HUES6 (cell line): ENCODE measurements around the gene ADD3.

Source experiments
- H3K27ac ChIP-seq: 2 replicates; pipeline ENCODE4 v1.7.0; 2013; ENCODE audit warnings: low read depth, mild to moderate bottlenecking, low read length, inconsistent platforms
- H3K27me3 ChIP-seq: 2 replicates; pipeline ENCODE4 v1.6.1; 2013; ENCODE audit warnings: low read length; ENCODE audit not compliant: control insufficient read depth, insufficient read depth
- H3K36me3 ChIP-seq: 2 replicates; pipeline ENCODE4 v1.6.1; 2013; ENCODE audit warnings: low read length; ENCODE audit not compliant: control insufficient read depth, insufficient read depth
- H3K4me1 ChIP-seq: 2 replicates; pipeline ENCODE4 v1.6.1; 2013; ENCODE audit warnings: low read length; ENCODE audit not compliant: control insufficient read depth, insufficient read depth
- H3K4me3 ChIP-seq: 2 replicates; pipeline ENCODE4 v1.5.1; 2013; ENCODE audit warnings: low read depth, low read length
- H3K9ac ChIP-seq: one replicate; pipeline ENCODE4 v1.6.1; 2013; ENCODE audit warnings: mild to moderate bottlenecking, low read length
- H3K9me3 ChIP-seq: 2 replicates; pipeline ENCODE4 v1.6.1; 2013; ENCODE audit warnings: low read depth, low read length; ENCODE audit not compliant: control insufficient read depth, insufficient read depth

Gene ADD3

GRCh38 chr10:110017907-110018306 is 10.1 kb downstream of the ADD3 start:
- Histone ChIP-seq H3K9me3 (no peaks in the 10 kb centered on the region), H3K9ac (no peak overlapping the region), H3K27me3 (no peaks in the 10 kb centered on the region), H3K4me1 (peaks cover 29% of the 10 kb centered on the region), H3K36me3 (no peaks in the 10 kb centered on the region), H3K4me3 (no peak overlapping the region), H3K27ac (no peak overlapping the region)

DNA sequence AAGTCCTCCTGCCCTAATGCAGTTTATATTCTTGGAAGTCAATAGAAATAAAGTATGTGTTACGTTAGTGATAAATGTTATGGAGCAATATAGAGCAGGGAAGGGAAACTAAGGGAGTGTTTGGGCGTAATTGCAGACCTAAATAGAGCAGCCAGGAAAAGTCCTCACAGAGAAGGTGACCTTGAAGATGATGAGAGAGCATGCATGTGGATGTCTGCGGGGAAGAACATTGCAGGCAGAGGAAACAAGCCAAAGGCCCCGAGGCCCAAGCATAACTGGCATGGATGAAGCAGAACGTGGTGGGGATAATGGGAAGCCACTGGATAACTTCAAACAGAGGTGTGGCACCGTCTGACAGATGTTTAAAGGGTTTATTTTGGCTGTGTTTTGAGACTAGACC is 12.5 kb downstream of the ADD3 start:
- no peak overlapping the region for H3K4me3 ChIP-seq
- H3K4me1 ChIP-seq = peaks cover 19% of the 10 kb centered on the region
- no peaks in the 10 kb centered on the region for H3K27me3 ChIP-seq
- no peak overlapping the region for H3K27ac ChIP-seq
- H3K36me3 ChIP-seq = no peaks in the 10 kb centered on the region
- H3K9ac ChIP-seq = no peak overlapping the region
- no peaks in the 10 kb centered on the region for H3K9me3 ChIP-seq

DNA sequence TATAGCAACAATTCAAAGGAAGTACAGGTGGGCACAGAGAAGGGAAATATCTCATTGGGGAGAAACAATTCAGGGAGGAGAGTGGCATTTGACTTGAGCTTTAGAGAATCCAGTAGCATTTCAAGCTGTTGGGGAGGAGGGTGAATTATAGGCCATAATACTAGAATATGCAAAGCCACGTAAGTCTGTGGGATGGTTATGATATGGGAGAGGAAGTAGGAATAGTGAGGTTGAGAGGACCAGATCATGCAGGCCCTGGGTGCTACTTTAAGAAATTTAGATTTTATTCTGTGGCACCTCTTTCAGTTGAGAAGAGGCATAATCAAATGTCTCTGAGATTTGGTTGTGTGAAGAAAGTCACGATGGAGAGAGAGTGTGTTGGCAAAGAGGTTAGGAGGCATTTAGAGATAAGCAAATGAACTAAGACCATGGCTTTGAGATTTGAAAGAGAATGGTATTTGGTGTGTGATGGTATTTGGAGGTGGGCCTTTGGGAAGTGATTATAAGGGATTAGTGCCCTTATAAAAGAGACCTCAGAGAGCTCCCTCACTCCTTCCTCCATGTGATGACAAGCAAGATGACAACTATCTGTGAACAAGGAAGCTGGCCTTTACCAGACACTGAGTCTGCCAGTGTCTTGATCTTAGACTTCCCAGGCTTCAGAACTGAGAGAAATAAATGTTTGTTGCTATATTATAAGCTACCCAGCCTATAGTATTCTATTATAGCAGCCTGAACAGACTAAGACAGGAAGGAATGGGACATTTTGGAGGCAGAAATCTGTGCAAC is 15.1 kb downstream of the ADD3 start:
- Histone ChIP-seq H3K36me3 (no peaks in the 10 kb centered on the region), H3K4me3 (no peak overlapping the region), H3K4me1 (peaks cover 7% of the 10 kb centered on the region), H3K9me3 (no peaks in the 10 kb centered on the region), H3K9ac (no peak overlapping the region), H3K27me3 (no peaks in the 10 kb centered on the region), H3K27ac (no peak overlapping the region)

DNA sequence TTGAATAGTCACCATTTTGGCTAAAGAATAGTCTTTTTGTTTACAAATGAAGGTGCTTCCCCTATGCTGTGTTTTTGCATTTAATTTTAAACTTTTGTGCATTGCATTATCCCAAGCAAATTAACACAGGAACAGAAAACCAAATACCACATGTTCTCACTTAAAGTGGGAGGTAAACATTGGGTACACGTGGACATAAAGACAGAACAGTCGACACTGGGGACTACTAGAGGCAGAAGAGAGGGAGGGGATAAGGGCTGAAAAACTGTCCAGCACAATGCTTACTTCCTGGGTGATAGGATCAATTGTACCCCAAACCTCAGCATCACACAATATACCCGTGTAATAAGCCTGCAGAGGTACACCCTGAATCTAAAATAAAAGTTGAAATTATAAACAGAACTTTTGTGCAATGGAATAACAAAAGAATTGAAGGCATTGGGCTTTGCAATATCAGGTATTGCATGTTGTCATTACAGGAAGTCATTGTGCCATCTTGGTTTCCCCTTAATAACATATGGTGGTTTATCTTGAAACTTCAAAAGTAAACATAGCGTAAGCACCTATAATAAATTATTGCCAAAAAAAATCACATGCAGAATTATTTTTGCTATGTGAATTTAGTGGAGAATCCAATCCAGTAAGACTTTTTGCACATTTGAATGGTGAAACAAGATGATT is 16.1 kb downstream of the ADD3 start:
- H3K27ac ChIP-seq = no peak overlapping the region
- H3K36me3 ChIP-seq = no peaks in the 10 kb centered on the region
- no peaks in the 10 kb centered on the region for H3K9me3 ChIP-seq
- H3K4me1 ChIP-seq = peaks cover 7% of the 10 kb centered on the region
- no peak overlapping the region for H3K4me3 ChIP-seq
- no peaks in the 10 kb centered on the region for H3K27me3 ChIP-seq
- H3K9ac ChIP-seq = no peak overlapping the region

GRCh38 chr10:110029450-110029849 is 21.7 kb downstream of the ADD3 start:
- Histone ChIP-seq H3K36me3 (no peaks in the 10 kb centered on the region), H3K27me3 (no peaks in the 10 kb centered on the region), H3K9me3 (no peaks in the 10 kb centered on the region), H3K27ac (no peak overlapping the region), H3K4me3 (no peak overlapping the region), H3K4me1 (no peaks in the 10 kb centered on the region; the same call in 1 of the 2 replicates), H3K9ac (no peak overlapping the region)

GRCh38 chr10:110032801-110033700 is 25.3 kb downstream of the ADD3 start:
- H3K9me3 ChIP-seq = no peaks in the 10 kb centered on the region
- H3K4me3 ChIP-seq = no peak overlapping the region
- no peak overlapping the region for H3K27ac ChIP-seq
- no peaks in the 10 kb centered on the region for H3K27me3 ChIP-seq
- no peak overlapping the region for H3K9ac ChIP-seq
- H3K36me3 ChIP-seq = no peaks in the 10 kb centered on the region
- H3K4me1 ChIP-seq = no peaks in the 10 kb centered on the region; the same call in 1 of the 2 replicates

- no peak overlapping the region for H3K27ac ChIP-seq
- no peaks in the 10 kb centered on the region for H3K36me3 ChIP-seq
- no peak overlapping the region for H3K9ac ChIP-seq
- H3K27me3 ChIP-seq = no peaks in the 10 kb centered on the region
- H3K9me3 ChIP-seq = no peaks in the 10 kb centered on the region
- no peak overlapping the region for H3K4me3 ChIP-seq
- peaks cover 2% of the 10 kb centered on the region for H3K4me1 ChIP-seq
Measured at GRCh38 chr10:110033701-110034235, 26.0 kb downstream of the ADD3 start.

GRCh38 chr10:110034596-110034995 is 26.8 kb downstream of the ADD3 start:
- H3K36me3 ChIP-seq = no peaks in the 10 kb centered on the region
- H3K9ac ChIP-seq = no peak overlapping the region
- no peaks in the 10 kb centered on the region for H3K9me3 ChIP-seq
- H3K4me3 ChIP-seq = no peak overlapping the region
- no peaks in the 10 kb centered on the region for H3K27me3 ChIP-seq
- H3K27ac ChIP-seq = no peak overlapping the region
- H3K4me1 ChIP-seq = peaks cover 8% of the 10 kb centered on the region

- Histone ChIP-seq H3K4me3 (no peak overlapping the region), H3K4me1 (peaks cover 8% of the 10 kb centered on the region), H3K27me3 (no peaks in the 10 kb centered on the region), H3K36me3 (no peaks in the 10 kb centered on the region), H3K27ac (no peak overlapping the region), H3K9ac (no peak overlapping the region), H3K9me3 (no peaks in the 10 kb centered on the region)
Measured at GRCh38 chr10:110035070-110035921, 27.5 kb downstream of the ADD3 start.

- Histone ChIP-seq H3K9me3 (no peaks in the 10 kb centered on the region), H3K4me1 (peaks cover 11% of the 10 kb centered on the region), H3K9ac (no peak overlapping the region), H3K27ac (no peak overlapping the region), H3K36me3 (no peaks in the 10 kb centered on the region), H3K27me3 (no peaks in the 10 kb centered on the region), H3K4me3 (no peak overlapping the region)
Measured at GRCh38 chr10:110036640-110037039, 28.9 kb downstream of the ADD3 start.
